GM18870 (cell line): ENCODE measurements around the gene FAM20C.
"Not testable (repeated sequence)": the region's sequence is repeated elsewhere in the genome, so short reads cannot be mapped to it uniquely, and the experiment has no call there.

Source experiments
- ATAC-seq: cut with Tn5 transposase; IDR thresholded peaks from one replicate; pipeline ENCODE4 v1.9.1; 2021; ENCODE audit warnings: moderate library complexity; ENCODE audit not compliant: unreplicated experiment

Gene FAM20C

DNA sequence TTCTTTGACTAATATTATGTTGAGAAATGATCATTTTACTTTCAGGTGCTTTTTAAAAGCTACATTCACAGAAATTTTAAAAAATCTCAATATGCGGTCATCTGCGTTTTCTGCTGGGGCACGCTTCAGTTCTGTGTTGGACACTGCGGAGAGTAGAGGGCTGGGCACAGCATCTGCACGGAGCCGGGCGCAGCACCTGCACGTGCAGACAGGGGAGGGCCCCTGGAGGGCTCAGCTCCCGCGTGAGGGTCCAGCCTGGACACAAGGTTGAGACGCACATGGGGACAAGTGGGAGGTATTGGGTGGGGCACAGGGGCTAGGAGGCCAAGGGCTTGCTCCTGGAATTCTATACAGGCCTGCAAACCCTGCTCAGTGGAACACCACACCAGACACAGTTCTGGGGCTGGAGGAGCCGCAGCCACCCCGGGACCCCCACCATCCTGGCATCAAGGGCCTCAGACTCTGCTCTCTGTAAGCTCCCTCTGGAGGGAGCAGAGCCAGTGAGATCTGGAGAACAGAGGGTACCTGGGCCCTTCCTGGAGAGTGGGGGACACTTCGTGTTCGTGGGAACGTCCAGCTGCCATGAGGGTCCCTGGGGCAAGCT lies 20.4 kb upstream of the FAM20C start:
- ATAC-seq: no peak

DNA sequence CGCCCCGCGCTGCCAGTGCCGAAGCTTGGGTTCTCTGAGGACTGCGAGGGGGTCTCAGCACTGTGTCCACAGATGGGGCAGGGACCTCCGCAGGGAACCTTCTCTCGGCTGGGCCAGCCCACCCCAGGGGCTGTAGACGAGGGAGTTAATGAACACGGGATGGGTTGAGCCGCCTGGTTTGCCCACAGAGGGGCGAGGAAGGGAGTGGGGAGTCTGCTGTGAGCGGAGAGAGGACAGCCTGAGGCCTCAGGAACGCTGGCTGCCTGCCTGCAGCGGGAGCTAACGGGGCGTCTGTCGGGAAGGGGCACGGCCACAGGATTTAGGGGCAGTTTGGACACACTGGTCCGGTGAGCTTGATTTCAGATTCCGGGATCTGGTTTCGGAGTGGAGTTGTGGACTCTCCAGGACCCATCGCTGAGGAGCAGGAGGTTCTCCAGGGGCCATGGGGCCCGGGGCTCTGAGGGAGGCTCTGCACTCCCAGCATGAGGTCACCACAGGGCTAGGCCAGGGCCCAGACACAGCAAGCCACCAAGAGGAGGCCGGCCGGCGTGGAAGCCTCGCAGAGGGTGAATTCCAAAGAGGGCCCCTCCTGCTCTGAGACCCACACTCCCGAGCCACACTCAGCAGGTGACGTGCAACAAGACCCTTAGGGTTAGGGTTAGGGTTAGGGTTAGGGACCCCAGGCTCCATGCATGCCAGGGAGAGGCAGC lies 19.0 kb upstream of the FAM20C start:
- no peak for ATAC-seq

DNA sequence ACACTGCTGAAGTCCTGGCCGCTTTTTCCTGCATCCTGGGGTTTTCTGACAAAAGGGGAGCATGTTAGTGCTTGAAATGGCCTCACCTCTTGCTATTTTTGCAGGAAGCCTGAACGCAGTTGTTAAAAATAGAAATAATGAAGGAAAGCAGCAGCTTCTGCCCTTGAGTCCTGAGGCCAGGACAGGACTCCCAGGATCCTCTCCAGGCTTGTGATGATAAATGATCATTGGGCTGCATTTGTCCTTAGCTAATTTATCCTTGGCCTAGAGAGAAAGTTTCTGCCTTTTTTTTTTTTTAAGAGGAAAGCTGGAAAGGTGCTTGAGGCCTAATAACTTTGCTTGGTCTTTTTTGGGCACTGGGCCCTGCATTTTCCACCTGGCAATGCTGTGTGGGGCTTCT lies 17.7 kb upstream of the FAM20C start:
- no peak for ATAC-seq

DNA sequence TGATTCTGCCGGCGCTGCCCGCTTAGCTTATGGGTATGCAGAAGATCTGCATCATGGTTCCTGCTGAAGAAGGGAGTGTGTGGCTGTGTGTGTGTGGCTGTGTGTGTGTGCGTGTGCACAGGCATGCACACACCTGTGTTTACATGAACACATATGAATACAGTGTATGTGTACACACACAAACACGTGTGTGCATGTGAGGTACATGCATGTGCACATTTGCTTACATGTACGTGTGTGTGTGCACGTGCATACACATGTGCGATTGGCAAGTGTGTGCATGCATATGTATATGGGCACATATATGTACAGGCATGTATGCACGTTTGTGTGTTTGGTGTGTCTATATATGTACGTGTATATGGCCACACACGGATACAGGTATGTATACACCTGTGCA lies 16.4 kb upstream of the FAM20C start:
- no peak for ATAC-seq

DNA sequence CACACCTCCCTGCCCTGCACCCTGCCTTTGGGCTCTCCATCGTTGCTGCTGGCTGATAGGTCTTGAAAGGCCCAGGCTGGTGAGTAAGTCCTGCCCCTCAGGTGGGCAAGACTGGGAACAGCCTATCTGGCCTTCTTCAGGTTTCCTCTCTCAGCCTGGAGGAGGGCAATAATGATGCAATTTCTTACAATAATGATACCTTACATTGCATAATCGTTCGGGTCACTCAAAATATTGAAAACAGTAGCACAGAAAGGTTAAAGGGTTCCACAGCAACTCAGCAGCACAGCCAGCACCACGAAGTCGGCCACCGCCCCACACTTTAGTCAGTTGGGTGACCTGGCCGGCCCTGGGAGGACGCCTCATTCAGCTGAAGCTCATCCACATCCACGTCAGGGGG lies 16.0 kb upstream of the FAM20C start:
- ATAC-seq: no peak

DNA sequence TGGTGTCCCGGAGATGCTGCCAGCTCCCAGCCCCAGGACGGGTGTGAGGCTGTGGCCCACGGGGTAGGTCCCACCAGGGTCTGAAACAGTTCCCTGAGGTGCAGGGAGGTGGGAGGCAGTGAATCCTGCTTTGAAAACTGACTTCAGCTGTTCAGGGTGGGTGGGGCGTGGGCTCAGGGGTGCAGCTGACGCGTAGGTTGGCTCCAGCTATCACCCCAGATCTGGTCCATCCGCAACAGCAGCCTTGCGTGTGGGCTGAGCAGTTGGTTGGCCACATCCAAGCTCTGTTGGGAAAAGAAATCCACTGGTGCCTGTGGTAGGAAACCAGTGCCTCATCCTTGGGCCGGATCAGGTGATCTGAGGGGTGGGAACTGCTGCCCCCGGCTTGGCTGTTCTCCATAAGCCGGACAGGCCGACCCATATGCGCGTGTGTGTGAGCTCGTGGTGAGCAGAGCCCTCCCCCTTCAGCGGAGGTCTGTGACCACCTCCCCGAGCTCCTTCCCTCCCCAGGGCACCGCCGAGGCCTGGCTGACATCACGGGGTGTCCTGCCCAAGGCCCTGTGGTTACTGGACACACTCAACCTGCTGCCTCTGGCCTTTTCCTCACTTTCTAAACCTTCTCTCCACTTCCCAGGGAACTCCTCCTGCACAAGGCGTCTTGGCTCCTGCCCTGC lies 15.4 kb upstream of the FAM20C start:
- ATAC-seq: no peak

DNA sequence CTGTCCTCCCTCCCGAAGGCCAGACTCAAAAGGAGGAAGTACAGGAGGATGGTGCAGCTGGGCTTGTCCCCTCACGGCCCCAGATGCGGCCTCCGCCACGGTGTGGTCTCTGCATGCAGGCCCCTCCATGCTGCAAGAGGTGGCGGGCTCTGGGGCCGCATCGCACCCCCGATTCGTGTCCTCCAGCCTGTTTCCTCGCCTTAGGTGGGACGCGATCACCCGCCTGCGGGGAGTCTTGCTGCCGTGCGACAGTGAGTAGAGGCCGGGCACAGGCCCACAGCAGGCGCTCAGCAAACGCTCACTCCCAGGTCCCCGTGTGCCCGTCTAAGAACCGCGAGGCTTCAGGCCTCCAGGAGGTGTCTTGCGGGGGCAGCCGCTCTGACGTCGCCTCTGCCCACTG lies 13.9 kb upstream of the FAM20C start:
- no peak for ATAC-seq

DNA sequence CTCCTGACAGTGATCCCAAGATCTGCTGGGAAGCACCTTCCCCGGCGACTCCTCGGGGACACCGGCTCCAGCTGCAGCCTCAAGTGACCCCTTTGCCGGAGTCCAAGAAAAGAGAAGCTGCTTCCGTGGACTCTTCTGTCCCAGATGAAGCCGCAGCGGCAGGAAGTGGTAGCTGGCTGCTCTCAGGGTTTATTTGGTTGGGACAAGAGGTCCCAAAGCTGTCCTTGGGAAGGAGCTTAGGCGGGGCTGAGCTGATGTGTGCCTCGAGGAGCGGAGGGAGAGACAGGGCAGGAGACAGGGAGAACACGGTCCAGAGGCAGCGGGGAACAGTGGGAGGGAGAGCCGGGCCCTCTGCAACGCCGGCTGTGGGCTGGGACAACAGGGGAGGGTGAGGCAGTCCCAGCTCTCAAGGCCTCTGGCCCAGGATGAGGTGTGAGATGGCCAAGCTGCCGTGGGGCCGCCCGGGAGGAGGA lies 13.1 kb upstream of the FAM20C start:
- ATAC-seq: no peak

DNA sequence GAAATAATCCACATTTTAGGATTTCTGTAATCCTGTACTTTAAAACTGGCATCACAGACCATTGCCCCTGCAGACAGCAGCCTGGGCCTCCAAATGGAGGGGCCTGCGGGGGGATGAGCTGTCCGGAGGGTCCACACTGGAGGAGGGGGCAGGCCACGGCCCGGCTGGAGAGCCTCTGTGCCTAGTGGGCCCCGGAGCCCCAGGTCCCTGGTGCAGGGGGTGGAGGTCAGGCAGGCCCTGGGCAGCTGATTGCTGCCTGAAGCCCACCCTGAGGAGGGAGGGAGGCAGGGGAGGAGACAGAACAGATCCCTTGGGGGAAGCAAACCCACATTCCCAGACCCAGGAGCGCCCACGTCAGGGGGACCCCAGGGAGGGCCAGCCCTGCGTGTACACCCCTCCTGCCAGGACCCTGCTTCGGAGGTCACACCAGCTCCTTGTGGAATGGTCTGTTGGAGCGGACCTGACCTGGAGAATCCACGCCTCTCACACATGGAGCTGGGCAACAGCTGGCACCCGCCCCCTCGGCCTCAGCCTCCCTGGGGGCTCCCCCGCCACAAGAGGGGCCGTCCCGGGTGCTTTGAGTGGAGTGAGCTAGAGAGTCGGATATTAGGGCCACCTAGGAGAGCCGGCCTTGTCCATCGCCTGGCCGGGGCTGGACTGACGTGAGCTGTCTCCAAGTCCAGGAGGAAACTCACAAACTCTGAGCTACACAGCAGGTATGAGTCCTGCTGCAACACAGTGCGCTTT lies 12.2 kb upstream of the FAM20C start:
- ATAC-seq: no peak

DNA sequence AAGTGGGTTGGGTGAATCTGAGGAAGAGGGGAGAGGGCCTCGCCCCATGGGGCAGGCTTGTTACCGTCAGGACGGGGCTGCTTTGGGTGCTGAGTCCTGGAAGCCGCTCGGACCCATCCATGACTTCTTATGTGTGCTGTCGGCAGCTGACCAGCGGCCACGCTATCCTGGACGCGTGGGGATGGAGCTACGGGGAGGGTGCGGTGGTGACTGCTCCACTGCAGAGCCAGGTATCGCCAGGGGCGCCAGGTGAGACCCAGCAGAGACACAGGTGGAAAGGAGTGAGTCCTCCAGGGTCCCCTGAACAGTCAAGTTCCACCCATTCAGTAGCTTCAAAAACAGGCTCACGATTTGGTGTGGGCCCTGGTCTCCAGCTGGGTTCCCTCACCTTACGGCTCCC lies 10.6 kb upstream of the FAM20C start:
- ATAC-seq: no peak

DNA sequence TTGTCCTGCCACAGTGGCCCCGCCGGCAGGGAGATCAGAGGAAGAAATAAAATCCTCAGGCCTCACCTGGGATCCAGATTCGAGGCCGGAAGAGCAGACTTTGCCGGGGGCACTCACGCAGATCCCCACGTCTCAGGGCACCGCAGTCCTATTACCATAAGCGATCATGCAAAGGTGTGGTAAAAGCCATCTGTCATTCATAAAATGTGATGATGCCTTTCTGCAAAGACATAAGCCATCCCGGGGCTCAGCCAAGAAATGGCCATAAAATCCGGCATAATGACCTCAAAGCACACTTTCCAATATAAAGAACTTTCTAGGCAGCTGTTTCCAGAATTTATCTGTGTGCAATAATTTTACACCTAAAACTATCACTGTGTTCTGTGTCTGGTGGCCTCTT lies 9.9 kb upstream of the FAM20C start:
- not testable (repeated sequence) for ATAC-seq

DNA sequence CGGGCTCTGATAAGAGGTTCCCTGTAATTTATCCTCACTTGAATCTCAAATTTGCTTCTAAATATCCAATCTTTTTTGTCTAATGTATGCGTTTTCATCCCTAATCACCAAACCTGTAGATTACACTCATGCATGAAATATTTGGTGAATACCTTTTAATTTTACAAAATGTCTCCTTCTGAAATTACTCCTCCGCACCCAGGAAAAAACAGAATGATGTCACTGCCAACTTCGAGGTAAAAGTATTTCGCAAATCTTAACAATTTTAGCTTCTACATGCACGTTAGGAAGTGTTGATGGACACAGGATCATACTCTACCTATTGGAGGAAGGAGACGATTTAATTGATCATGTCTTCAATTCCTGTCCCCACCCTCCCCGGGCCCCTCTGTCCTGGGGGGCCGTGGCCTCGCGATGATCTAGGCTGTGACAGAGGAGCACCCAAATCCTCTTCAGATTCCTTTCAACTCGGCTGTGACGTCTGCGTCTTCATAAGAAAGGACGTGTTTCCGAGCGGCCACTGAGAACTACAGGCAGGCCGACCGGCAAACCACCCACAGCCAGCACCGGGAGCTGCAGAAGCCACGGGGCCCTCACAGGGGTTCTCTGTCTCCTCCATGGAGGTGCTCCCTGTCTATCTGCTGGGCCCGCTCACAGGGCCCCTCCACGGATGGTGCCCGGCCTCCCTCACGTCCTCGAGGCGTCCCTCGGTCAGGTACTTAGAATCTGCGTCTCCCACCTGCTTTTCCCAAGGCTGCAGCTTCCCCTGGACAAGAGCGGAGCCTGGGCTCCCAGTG lies 8.7 kb upstream of the FAM20C start:
- ATAC-seq: no peak

DNA sequence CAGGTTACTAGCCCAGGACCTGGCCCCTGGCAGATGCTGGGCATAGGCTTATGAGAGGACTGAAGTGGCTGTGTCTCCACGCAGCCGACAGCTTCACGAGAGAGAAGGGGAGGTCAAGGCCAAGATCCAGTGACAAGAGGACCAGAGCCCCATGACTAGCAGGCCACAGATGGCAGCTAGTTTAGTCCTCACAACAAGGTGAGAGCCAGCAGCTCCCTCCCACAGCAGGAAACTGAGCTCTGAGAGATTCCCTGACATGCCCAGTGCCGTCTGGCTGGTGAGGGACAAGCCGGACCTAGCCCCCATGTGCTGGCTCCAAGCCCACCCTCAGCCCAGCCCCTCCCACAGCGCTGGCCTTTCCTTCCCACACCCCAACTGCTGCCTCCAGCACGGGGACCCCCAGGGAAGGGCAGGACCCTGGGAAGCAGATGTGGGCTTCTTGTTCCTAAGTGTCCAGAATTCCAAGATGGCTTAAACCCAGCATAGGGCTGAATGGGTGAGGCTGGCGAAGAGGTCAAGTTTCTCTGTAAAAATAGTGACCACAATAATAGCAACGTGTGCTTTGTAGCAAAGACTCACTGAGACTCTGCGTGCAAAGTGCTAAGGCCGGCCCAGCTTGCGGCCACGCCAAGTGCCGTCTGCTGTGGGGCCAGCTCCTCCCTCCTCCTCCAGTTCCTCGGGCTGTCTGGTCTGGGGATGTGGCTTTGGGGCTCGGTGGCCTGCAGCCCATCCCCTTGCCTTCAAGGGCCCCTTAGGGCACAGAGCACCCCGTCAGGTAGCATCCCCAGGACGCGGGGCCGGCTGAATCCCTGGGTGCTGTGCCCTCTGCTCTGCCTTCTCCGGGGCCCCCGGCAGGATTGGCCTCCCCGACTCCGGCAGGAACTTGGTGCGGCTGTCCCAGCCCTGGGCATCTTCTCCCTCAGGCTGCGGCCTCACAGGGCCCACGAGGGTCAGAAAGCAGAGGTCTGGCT lies 7.8 kb upstream of the FAM20C start:
- no peak for ATAC-seq

DNA sequence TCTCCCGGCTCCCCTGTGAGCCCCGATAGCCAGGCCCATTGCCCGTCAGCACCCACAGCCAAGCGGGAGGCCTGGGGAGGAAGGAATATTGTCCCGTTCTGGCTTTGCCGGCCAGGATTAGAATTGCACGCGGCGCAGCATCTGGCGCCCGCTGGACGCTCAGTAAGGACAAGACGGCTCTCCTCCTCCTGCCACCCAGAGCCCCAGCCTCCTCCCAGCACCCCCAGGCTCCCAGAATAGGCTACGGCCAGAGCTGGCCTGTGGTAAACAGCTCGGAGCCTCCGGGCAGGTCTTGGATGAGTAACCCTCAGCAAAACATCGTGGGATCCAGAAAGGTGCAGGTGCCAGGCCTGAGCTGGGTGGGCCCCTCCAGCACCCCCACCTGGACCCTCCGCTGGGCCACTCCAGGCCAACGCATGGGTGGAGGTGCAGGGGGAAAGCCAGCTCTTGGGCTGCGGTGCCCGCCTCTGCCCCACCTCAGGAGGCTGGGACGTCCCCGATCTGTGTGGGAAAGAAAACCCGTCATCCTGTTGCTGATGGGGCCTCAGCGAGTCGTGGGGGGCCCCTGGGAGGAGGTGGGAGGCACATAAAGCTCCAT lies 5.8 kb upstream of the FAM20C start:
- no peak for ATAC-seq

DNA sequence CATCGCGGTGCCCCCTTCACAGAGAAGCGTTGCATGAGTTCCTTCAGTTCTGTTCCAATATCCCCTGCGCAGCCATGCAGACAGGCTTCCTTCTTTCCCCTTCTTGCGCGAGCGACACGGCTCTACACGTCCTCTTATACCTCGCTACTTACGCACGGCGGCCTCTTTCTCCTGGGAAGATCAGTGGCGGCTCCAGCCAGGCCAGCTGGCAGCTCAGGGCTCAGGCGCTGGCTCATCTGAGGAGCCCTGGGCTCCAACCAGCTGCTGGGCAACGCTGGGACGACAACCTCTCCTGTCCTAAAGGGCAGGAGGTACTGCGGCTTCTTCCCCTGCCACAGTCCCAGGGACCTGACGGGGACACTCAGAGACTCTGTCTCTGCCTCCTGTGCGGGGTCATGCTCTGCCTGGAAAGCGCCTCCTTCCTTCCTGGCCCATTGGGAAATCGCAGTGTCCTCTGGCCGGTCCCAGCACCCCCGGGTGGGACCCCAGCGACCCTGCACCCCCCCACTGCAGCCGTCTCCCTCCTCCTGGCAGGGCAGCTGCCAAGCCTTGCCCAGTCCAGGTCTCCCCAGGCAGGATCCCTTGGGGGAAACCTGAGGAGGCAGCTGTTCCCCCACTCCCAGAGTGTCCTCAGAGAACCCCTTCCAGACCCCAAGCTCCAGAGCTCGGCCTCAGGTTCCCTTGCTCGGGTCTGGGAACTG lies 5.0 kb upstream of the FAM20C start:
- ATAC-seq: no peak

DNA sequence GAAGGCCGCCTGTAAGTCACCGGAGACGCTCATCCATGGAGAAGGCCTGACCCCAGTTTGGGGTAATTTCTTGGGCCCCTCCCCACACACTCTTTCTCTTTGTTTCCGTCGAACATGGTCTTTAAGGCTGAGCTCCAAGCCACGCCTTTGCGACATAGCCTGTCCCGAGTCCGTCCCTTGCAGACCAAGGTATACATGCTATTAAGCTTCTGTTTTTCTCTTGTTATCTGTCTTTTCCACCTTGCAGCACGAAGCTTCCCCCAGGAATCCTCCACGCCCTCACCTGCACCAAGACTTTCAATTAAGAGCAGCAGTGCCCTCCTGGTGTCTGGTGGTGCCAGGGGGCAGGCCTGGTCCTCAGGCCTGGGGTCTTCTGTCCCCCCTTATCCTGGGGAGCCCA lies 4.2 kb upstream of the FAM20C start:
- no peak for ATAC-seq

DNA sequence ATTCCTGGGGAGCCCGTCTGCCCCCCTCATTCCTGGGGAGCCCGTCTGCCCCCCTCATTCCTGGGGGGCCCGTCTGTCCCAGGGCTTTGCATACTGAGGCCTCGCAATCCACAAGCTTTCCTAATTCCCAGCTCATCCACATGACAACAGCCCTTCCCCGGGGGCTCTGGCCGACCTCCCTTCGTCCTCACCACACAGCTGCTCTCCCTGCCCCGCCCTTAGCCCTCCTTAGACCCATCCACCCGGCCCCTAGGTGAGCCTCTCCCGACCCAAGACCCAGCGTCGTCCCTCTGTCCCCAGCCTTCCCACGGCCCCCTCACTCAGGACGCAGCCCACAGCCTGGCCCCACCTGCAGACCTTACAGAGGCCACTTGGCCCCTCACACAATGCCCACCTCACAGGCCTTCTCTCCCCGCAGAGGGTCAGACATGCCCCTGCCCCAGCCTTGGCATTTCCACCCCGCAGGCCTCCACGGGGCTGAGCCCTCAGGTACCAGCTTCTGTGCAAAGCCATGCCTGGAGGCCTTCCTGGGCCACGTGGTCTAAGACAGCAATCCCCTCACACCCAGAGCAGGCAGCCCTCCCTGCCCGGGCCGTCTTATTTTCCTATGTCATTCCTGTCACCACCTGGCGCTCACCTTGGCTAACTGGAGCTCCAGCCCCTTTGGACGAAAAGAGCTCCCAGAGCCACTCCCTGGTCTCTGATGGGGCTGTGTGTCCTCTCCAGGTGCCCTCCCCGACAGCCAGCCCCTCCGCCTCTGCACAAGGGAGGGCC lies 3.5 kb upstream of the FAM20C start:
- no peak for ATAC-seq

DNA sequence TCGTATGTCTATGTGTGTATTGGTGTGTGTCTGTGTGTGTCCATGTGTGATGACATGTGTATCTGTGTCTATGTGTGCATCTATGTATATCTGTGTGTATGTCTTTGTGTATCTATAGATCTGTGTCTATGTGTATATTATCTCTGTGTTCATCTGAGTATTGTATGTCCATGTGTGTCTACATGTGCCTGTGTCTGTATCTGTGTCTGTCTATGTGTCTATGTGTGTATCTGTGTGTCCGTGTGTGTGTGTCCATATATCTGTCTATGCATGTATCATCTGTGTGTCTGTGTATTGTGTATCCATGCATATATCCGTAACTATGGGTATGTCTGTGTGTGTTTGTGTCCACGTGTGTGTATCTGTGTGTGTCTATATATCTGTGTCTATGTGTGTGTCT lies 2.7 kb upstream of the FAM20C start:
- no peak for ATAC-seq
